GM06990 (cell line): ENCODE measurements around the gene PTPRD.

ENCODE experiments used
- DNase-seq: peaks from one replicate; pipeline ENCODE4 v3.0.0-alpha.2; 2011; ENCODE audit not compliant: insufficient read length; ENCODE audit errors: extremely low read depth
- H3K27me3 ChIP-seq: replicated peaks from 2 replicates; pipeline ENCODE4 v1.6.0; 2011; ENCODE audit warnings: low read length; ENCODE audit not compliant: control insufficient read depth, insufficient read depth
- H3K36me3 ChIP-seq: 2 replicates; pipeline ENCODE4 v1.5.1; 2011; ENCODE audit warnings: low read length; ENCODE audit not compliant: control insufficient read depth, insufficient read depth
- H3K4me3 ChIP-seq: replicated peaks from 2 replicates; pipeline ENCODE4 v1.5.1; 2011; ENCODE audit warnings: low read depth, mild to moderate bottlenecking, control low read depth, low read length
- TF ChIP-seq, protein P1 (sequence below): IDR thresholded peaks from 2 replicates; pipeline ENCODE4 v1.5.1; 2011; ENCODE audit warnings: low read length, control low read depth, mild to moderate bottlenecking, inconsistent platforms; ENCODE audit not compliant: insufficient read depth, poor library complexity, severe bottlenecking

Gene PTPRD

GRCh38 chr9:9592104-9592503 is 1020.7 kb downstream of the PTPRD start:
- TF ChIP-seq, protein P1, sequence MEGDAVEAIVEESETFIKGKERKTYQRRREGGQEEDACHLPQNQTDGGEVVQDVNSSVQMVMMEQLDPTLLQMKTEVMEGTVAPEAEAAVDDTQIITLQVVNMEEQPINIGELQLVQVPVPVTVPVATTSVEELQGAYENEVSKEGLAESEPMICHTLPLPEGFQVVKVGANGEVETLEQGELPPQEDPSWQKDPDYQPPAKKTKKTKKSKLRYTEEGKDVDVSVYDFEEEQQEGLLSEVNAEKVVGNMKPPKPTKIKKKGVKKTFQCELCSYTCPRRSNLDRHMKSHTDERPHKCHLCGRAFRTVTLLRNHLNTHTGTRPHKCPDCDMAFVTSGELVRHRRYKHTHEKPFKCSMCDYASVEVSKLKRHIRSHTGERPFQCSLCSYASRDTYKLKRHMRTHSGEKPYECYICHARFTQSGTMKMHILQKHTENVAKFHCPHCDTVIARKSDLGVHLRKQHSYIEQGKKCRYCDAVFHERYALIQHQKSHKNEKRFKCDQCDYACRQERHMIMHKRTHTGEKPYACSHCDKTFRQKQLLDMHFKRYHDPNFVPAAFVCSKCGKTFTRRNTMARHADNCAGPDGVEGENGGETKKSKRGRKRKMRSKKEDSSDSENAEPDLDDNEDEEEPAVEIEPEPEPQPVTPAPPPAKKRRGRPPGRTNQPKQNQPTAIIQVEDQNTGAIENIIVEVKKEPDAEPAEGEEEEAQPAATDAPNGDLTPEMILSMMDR = no peak
- no peak overlapping the region for H3K4me3 ChIP-seq
- no peak for DNase-seq
- H3K36me3 ChIP-seq = no peaks in the 10 kb centered on the region
- H3K27me3 ChIP-seq = no peaks in the 10 kb centered on the region

- DNase-seq = no peak
- H3K4me3 ChIP-seq = no peak overlapping the region
- H3K36me3 ChIP-seq = no peaks in the 10 kb centered on the region
- H3K27me3 ChIP-seq = no peaks in the 10 kb centered on the region
- TF ChIP-seq, protein P1 = no peak
Measured at GRCh38 chr9:9585920-9586319, 1026.9 kb downstream of the PTPRD start.

GRCh38 chr9:9574080-9574479 is 1038.7 kb downstream of the PTPRD start:
- Histone ChIP-seq H3K27me3 (no peaks in the 10 kb centered on the region), H3K4me3 (no peak overlapping the region), H3K36me3 (no peaks in the 10 kb centered on the region)
- TF ChIP-seq, protein P1 = no peak
- no peak for DNase-seq

DNA sequence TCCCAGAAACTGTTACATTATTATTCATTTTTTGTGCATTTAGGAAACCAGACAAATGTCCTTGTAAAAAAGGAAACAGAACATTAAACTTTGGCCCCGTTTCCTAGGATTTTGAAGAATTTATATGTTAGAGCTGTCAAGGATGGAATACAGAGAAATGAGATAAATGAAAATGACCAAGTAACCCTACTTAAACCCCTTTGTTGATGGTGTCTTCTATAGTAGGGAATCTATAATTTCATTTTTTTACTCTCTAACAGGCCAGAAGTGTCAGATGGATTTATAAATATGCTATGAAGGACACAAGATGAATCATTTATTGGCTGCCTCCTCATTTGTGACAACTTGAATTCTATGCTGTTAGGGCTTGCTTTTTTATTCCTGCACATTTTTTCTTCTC is 1047.1 kb downstream of the PTPRD start:
- Histone ChIP-seq H3K36me3 (no peaks in the 10 kb centered on the region), H3K27me3 (no peaks in the 10 kb centered on the region), H3K4me3 (no peak overlapping the region)
- DNase-seq = no peak
- TF ChIP-seq, protein P1 = no peak

DNA sequence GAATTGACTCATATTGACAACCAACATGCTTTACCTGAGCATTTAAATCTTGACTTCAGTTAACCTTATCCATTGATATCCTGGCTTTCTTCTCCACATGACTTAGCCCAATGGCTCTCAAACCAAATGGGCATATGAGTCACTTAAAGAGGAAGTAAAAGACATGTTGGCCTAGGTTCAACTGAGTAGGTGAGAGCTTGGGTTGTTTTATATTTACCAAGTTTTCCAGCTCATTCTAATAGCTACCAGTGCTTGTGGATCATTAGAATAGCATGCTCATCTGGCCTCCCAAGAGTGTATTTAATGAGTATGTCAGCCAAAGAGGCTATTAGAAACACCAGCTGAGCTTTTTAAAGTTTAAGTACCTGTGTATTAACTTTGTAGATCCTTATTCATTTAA is 1049.0 kb downstream of the PTPRD start:
- TF ChIP-seq, protein P1 = no peak
- no peak for DNase-seq

GRCh38 chr9:9560382-9561035 is 1052.3 kb downstream of the PTPRD start:
- DNase-seq = no peak
- Histone ChIP-seq H3K4me3 (no peak overlapping the region), H3K27me3 (no peaks in the 10 kb centered on the region), H3K36me3 (no peaks in the 10 kb centered on the region)
- TF ChIP-seq, protein P1 = no peak

More for the DNA sequence above, 1049.0 kb downstream of the PTPRD start:
- H3K36me3 ChIP-seq = no peaks in the 10 kb centered on the region
- H3K27me3 ChIP-seq = no peaks in the 10 kb centered on the region
- H3K4me3 ChIP-seq = no peak overlapping the region
